ENCODE results near the gene SPPL2B. TPM values are rescaled to one million over a fixed set of nuclear protein-coding genes. Genes with fewer than 3 reads are reported as not detected.

The SPPL2B gene
- total and polyA plus RNA-seq, 12 donors: 17.8 to 69.7 (median 21.2) TPM

- Histone ChIP-seq H3K36me3 (peaks cover 0 to 68% (median 17%) of the 10 kb centered on the region in 9 donors), H3K9me3 (no peaks in the 10 kb centered on the region), H3K4me1 (no peaks in the 10 kb centered on the region), H3K4me3 (no peak overlapping the region), H3K27me3 (no peaks in the 10 kb centered on the region), H3K27ac (no peak overlapping the region)
- DNase-seq (no peak), ATAC-seq (no peak)
- 93 to 94% methylated on average over 38 of the region's 38 CpGs for WGBS, 2 donors
- no peak for TF ChIP-seq CTCF (IDR thresholded peaks at IDR 0.05)
- intact Hi-C loops (cut with DNase I): no loop called here
Observed at GRCh38 chr19:2340496-2341243, 12.2 kb downstream of the SPPL2B start.

DNA sequence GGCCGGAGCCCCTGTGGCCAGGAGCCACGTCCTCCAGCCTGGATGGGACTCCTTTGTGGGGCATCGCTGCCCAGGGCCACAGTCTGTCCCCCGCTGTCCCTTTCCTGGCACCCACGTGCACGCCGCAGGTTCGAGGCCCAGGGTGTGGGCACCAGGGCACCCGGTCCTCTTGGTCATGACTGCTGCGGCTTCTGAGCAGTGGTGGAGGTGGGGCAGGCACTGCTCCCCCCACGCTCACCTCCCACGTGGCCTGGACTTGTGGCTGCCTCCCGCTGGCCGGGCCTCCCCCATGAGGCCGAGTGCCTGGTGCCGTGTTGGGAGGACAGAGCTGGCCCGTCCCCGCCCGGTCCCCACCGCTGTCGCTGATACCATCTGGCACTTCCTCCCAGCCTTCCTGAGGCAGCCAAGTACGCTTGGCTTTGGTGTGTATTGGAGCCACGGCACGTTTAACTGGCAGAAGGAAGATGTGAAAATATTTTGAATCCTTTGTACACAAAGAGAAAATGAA is 12.8 kb downstream of the SPPL2B start:
- Histone ChIP-seq H3K4me3 (no peak overlapping the region), H3K36me3 (peaks cover 0 to 72% (median 17%) of the 10 kb centered on the region in 9 donors), H3K9me3 (no peaks in the 10 kb centered on the region), H3K27ac (no peak overlapping the region), H3K4me1 (peaks cover 0 to 5% (median 0%) of the 10 kb centered on the region in 9 donors), H3K27me3 (no peaks in the 10 kb centered on the region)
- no peak for ATAC-seq
- intact Hi-C loops (cut with DNase I): no loop called here
- no peak for TF ChIP-seq CTCF (IDR thresholded peaks at IDR 0.05)
- no peak for DNase-seq
- 83% methylated on average over 24 of the region's 24 CpGs for WGBS, 2 donors

- intact Hi-C loops (cut with DNase I): no loop called here
- H3K4me3 ChIP-seq: no peak overlapping the region
- DNase-seq (no peak), ATAC-seq (no peak)
- H3K36me3 ChIP-seq: peaks cover 0 to 79% (median 17%) of the 10 kb centered on the region in 9 donors
- 89 to 90% methylated on average over 15 of the region's 15 CpGs for WGBS, 2 donors
- no peak for TF ChIP-seq CTCF (IDR thresholded peaks at IDR 0.05)
- H3K4me1 ChIP-seq: peaks cover 0 to 5% (median 0%) of the 10 kb centered on the region in 9 donors
- no peaks in the 10 kb centered on the region for H3K27me3 ChIP-seq
- H3K27ac ChIP-seq: no peak overlapping the region
- H3K9me3 ChIP-seq: no peaks in the 10 kb centered on the region
Observed at GRCh38 chr19:2341982-2342381, 13.5 kb downstream of the SPPL2B start.

GRCh38 chr19:2342656-2343288 is 14.3 kb downstream of the SPPL2B start:
- Histone ChIP-seq H3K36me3 (peaks cover 0 to 74% (median 17%) of the 10 kb centered on the region in 9 donors), H3K4me1 (peaks cover 0 to 5% (median 0%) of the 10 kb centered on the region in 9 donors), H3K4me3 (no peak overlapping the region), H3K9me3 (no peaks in the 10 kb centered on the region), H3K27ac (no peak overlapping the region), H3K27me3 (no peaks in the 10 kb centered on the region)
- WGBS, 2 donors: 94 to 97% methylated on average over 29 of the region's 29 CpGs
- TF ChIP-seq CTCF (IDR thresholded peaks at IDR 0.05): no peak
- ATAC-seq (no peak), DNase-seq (no peak)
- intact Hi-C loops (cut with DNase I): no loop called here
